Measurements from ENCODE around the gene TADA2A.
"Not testable (repeated sequence)": the region's sequence is repeated elsewhere in the genome, so short reads cannot be mapped to it uniquely, and the experiment has no call there.

TADA2A gene

GRCh38 chr17:37488009-37488604 lies 81.4 kb downstream of the TADA2A start:
- Histone ChIP-seq H3K27ac (peak overlapping the region in 19 of 21 experiments; percentile 20 to 99 (median 93)), H3K4me3 (peak overlapping the region in 3 of 7 experiments; percentile 56 to 78 (median 76))

- Histone ChIP-seq H3K4me3 (peak overlapping the region; percentile 56 to 84 (median 72)), H3K27ac (peak overlapping the region; percentile 76 to 99 (median 93))
Observed at GRCh38 chr17:37488607-37489196, 82.0 kb downstream of the TADA2A start.

- Histone ChIP-seq H3K27ac (peak within 1 kb of the TSS; percentile 85 to 99 (median 93)), H3K4me3 (peak within 1 kb of the TSS; percentile 56 to 84 (median 76))
Observed at GRCh38 chr17:37489197-37490001, 82.7 kb downstream of the TADA2A start, which contains the start of gene DUSP14. TSS of gene DUSP14 (plus strand) at chr17:37489891. CDS start at chr17:37512273, 22,382 bp downstream.

GRCh38 chr17:37490022-37490587 lies 83.4 kb downstream of the TADA2A start:
- Histone ChIP-seq H3K4me3 (peak overlapping the region; percentile 56 to 84 (median 76)), H3K27ac (peak overlapping the region; percentile 81 to 99 (median 91))

- peak overlapping the region in 20 of 21 experiments; percentile 35 to 99 (median 91) for H3K27ac ChIP-seq
- peak overlapping the region; percentile 56 to 84 (median 76) for H3K4me3 ChIP-seq
Observed at GRCh38 chr17:37490638-37491614, 84.2 kb downstream of the TADA2A start.

- peak overlapping the region in 5 of 7 experiments; percentile 8 to 78 (median 67) for H3K4me3 ChIP-seq
- peak overlapping the region in 14 of 21 experiments; percentile 2 to 99 (median 91) for H3K27ac ChIP-seq
Observed at GRCh38 chr17:37492167-37492566, 85.5 kb downstream of the TADA2A start.

GRCh38 chr17:37493249-37494027 lies 86.8 kb downstream of the TADA2A start:
- Histone ChIP-seq H3K27ac (peak overlapping the region in 5 of 21 experiments; percentile 28 to 99 (median 91)), H3K4me3 (no peak overlapping the region)

GRCh38 chr17:37494401-37494831 lies 87.7 kb downstream of the TADA2A start:
- H3K27ac ChIP-seq = peak overlapping the region in 4 of 21 experiments; percentile 19 to 91 (median 44)
- no peak overlapping the region for H3K4me3 ChIP-seq

GRCh38 chr17:37494971-37495370 lies 88.3 kb downstream of the TADA2A start:
- peak overlapping the region in 1 of 21 experiments; percentile 44 for H3K27ac ChIP-seq

GRCh38 chr17:37500378-37500777 lies 93.7 kb downstream of the TADA2A start:
- Histone ChIP-seq H3K27ac (no peak overlapping the region), H3K4me3 (no peak overlapping the region)

More at GRCh38 chr17:37494971-37495370, 88.3 kb downstream of the TADA2A start:
- no peak overlapping the region for H3K4me3 ChIP-seq

- no peak overlapping the region for H3K27ac ChIP-seq
Observed at GRCh38 chr17:37502009-37502936, 95.6 kb downstream of the TADA2A start.

GRCh38 chr17:37503148-37503547 lies 96.5 kb downstream of the TADA2A start:
- no peak overlapping the region for H3K4me3 ChIP-seq
- no peak overlapping the region for H3K27ac ChIP-seq

More at GRCh38 chr17:37502009-37502936, 95.6 kb downstream of the TADA2A start:
- H3K4me3 ChIP-seq = no peak overlapping the region

- H3K4me3 ChIP-seq = no peak overlapping the region
Observed at GRCh38 chr17:37505333-37505732, 98.6 kb downstream of the TADA2A start.

GRCh38 chr17:37506678-37507077 lies 100.0 kb downstream of the TADA2A start:
- Histone ChIP-seq H3K27ac (no peak overlapping the region), H3K4me3 (no peak overlapping the region)

More at GRCh38 chr17:37505333-37505732, 98.6 kb downstream of the TADA2A start:
- no peak overlapping the region for H3K27ac ChIP-seq

GRCh38 chr17:37507111-37507510 lies 100.4 kb downstream of the TADA2A start:
- no peak overlapping the region for H3K27ac ChIP-seq
- no peak overlapping the region for H3K4me3 ChIP-seq

GRCh38 chr17:37510056-37510455 lies 103.4 kb downstream of the TADA2A start:
- no peak overlapping the region for H3K4me3 ChIP-seq
- no peak overlapping the region for H3K27ac ChIP-seq

GRCh38 chr17:37511642-37512041 lies 105.0 kb downstream of the TADA2A start:
- H3K27ac ChIP-seq, H3K4me3 ChIP-seq: not testable (repeated sequence)

All from skin epidermis (tissue), 12 donors.